Hepatocyte (in vitro differentiated cells): Measurements from ENCODE around the gene SIGLEC11. TPM values are rescaled to one million over a fixed set of nuclear protein-coding genes. Genes with fewer than 3 reads are reported as not detected.

ENCODE experiments used
- DNase-seq: peaks from one replicate; pipeline ENCODE4 v3.0.0-alpha.2; 2016; ENCODE audit warnings: low spot score
- H2AFZ ChIP-seq: fragments of 200-600 bp; sonication (generic); 2 replicates; pipeline ENCODE4 v1.6.0; 2016; ENCODE audit warnings: antibody characterized with exemption, mild to moderate bottlenecking
- H3K27ac ChIP-seq: fragments of 200-600 bp; sonication (generic); 2 replicates; pipeline ENCODE4 v1.5.1; 2016; ENCODE audit warnings: mild to moderate bottlenecking
- H3K27me3 ChIP-seq: fragments of 200-600 bp; sonication (generic); 2 replicates; pipeline ENCODE4 v1.6.1; 2016
- H3K36me3 ChIP-seq: fragments of 200-600 bp; sonication (generic); replicated peaks from 2 replicates; pipeline ENCODE4 v1.5.1; 2016; ENCODE audit warnings: low read depth; ENCODE audit not compliant: insufficient read depth
- H3K4me1 ChIP-seq: fragments of 200-600 bp; sonication (generic); 2 replicates; pipeline ENCODE4 v1.5.1; 2016; ENCODE audit warnings: mild to moderate bottlenecking, moderate library complexity; ENCODE audit not compliant: insufficient read depth
- H3K4me2 ChIP-seq: fragments of 200-600 bp; sonication (generic); 2 replicates; pipeline ENCODE4 v1.6.0; 2016
- H3K4me3 ChIP-seq: fragments of 200-600 bp; sonication (generic); 2 replicates; pipeline ENCODE4 v1.5.1; 2016; ENCODE audit warnings: mild to moderate bottlenecking
- H3K79me2 ChIP-seq: fragments of 200-600 bp; sonication (generic); 2 replicates; pipeline ENCODE4 v1.6.0; 2017; ENCODE audit warnings: mild to moderate bottlenecking
- H3K9me2 ChIP-seq: fragments of 200-600 bp; sonication (generic); replicated peaks from 2 replicates; pipeline ENCODE4 v1.6.0; 2017; ENCODE audit warnings: mild to moderate bottlenecking; ENCODE audit not compliant: insufficient read depth
- H3K9me3 ChIP-seq: fragments of 200-600 bp; sonication (generic); 2 replicates; pipeline ENCODE4 v1.5.1; 2016; ENCODE audit warnings: low read depth, mild to moderate bottlenecking
- H4K20me1 ChIP-seq: fragments of 200-600 bp; sonication (generic); 2 replicates; pipeline ENCODE4 v1.6.0; 2016; ENCODE audit warnings: mild to moderate bottlenecking; ENCODE audit not compliant: insufficient read depth, poor library complexity, severe bottlenecking
- EZH2 ChIP-seq: fragments of 200-600 bp; sonication (generic); IDR thresholded peaks from 2 replicates; pipeline ENCODE4 v1.6.1; 2016; ENCODE audit warnings: antibody characterized with exemption, mild to moderate bottlenecking, borderline replicate concordance
- EZH2phosphoT487 ChIP-seq: fragments of 200-600 bp; sonication (generic); IDR thresholded peaks from one replicate; pipeline ENCODE4 v1.6.1; 2018; ENCODE audit warnings: antibody characterized with exemption, mild to moderate bottlenecking, low read depth, moderate library complexity; ENCODE audit not compliant: unreplicated experiment, severe bottlenecking
- WGBS: methylation state at CpG from one replicate; pipeline ENCODE4 v1.1.6; 2016; ENCODE audit warnings: low lambda C conversion rate; ENCODE audit errors: missing lambda C conversion rate; 5-methylcytosine and 5-hydroxymethylcytosine counted together
- polyA plus RNA-seq: library from polyadenylated mRNA; unstranded; fragments of >200 nt; fragmentation: Nextera tagmentation; extraction: Ambion mirVana; gene quantifications from 2 replicates; pipeline ENCODE4 v1.2.1, GENCODE V29; 2016
- total RNA-seq: library from RNA; depleted of rRNA; stranded (reverse); fragments of >200 nt; gene quantifications from 2 replicates; pipeline ENCODE4 v1.2.3, GENCODE V29; 2014
- TF ChIP-seq, protein P1 (sequence below): fragments of 200-600 bp; sonication (generic); IDR thresholded peaks from 2 replicates; pipeline ENCODE4 v1.5.1; 2016; ENCODE audit warnings: antibody characterized with exemption, mild to moderate bottlenecking; ENCODE audit not compliant: poor library complexity

Gene SIGLEC11
- total and polyA plus RNA-seq, 2 experiments from 2014 or later = 6.0 to 15.8 TPM

GRCh38 chr19:50001775-50002174 lies 40.8 kb upstream of the SIGLEC11 start:
- Histone ChIP-seq H3K4me1 (no peaks in the 10 kb centered on the region), H3K4me2 (no peak overlapping the region), H3K79me2 (no peaks in the 10 kb centered on the region), H3K4me3 (no peak overlapping the region), H3K36me3 (no peaks in the 10 kb centered on the region), H3K27ac (no peak overlapping the region), H3K9me2 (no peaks in the 10 kb centered on the region), H3K9me3 (no peaks in the 10 kb centered on the region), H4K20me1 (no peaks in the 10 kb centered on the region), H2AFZ (no peak overlapping the region), H3K27me3 (no peaks in the 10 kb centered on the region)
- WGBS = 97% methylated on average over 8 of the region's 8 CpGs
- DNase-seq = no peak
- TF ChIP-seq EZH2phosphoT487 = no peak
- TF ChIP-seq EZH2 = no peak
- TF ChIP-seq, protein P1, sequence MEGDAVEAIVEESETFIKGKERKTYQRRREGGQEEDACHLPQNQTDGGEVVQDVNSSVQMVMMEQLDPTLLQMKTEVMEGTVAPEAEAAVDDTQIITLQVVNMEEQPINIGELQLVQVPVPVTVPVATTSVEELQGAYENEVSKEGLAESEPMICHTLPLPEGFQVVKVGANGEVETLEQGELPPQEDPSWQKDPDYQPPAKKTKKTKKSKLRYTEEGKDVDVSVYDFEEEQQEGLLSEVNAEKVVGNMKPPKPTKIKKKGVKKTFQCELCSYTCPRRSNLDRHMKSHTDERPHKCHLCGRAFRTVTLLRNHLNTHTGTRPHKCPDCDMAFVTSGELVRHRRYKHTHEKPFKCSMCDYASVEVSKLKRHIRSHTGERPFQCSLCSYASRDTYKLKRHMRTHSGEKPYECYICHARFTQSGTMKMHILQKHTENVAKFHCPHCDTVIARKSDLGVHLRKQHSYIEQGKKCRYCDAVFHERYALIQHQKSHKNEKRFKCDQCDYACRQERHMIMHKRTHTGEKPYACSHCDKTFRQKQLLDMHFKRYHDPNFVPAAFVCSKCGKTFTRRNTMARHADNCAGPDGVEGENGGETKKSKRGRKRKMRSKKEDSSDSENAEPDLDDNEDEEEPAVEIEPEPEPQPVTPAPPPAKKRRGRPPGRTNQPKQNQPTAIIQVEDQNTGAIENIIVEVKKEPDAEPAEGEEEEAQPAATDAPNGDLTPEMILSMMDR = no peak

DNA sequence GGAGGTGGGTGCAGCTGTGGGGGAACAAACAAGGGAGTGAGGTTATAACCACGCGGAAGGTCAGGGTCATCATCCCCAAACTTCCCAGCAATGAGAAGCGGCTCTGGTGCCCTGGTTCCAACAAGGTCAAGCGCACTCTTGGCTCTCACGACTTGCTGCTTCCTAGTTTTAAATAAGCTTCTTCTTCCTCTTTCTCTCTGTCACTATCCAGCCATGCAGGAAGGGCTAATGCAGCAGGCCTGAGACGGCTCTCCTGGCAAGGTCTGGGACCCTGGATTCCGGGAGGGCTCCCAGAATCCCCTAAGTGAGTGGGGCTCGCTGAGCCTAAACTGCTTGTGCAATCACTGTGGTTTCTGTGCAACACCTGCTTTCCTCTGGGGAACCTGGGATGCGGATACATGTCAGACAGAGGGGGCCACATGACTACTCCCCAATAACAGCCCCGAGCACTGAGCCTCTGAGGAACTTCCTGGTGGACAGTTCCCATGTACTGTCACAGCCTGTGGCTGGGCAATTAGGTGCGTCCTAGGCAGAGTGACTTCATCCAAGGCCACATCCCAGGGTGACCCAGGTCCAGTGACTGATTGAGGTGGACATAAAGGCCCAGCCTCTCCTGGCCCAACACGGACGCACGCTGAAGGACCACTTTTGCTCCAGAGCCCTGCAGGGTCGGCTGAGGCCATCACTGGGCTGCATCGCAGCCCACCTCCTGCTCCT lies 40.0 kb upstream of the SIGLEC11 start:
- Histone ChIP-seq H3K9me3 (no peaks in the 10 kb centered on the region), H2AFZ (no peak overlapping the region), H3K27me3 (no peaks in the 10 kb centered on the region), H4K20me1 (no peaks in the 10 kb centered on the region), H3K4me2 (no peak overlapping the region), H3K4me1 (no peaks in the 10 kb centered on the region), H3K27ac (no peak overlapping the region), H3K4me3 (no peak overlapping the region), H3K79me2 (no peaks in the 10 kb centered on the region), H3K9me2 (no peaks in the 10 kb centered on the region), H3K36me3 (no peaks in the 10 kb centered on the region)
- DNase-seq = no peak
- TF ChIP-seq EZH2 (no peak), EZH2phosphoT487 (no peak)
- TF ChIP-seq, protein P1 = no peak
- 95% methylated on average over 16 of the region's 16 CpGs for WGBS

- no peak for TF ChIP-seq EZH2
- TF ChIP-seq, protein P1 = no peak
- TF ChIP-seq EZH2phosphoT487 = no peak
- H2AFZ ChIP-seq = no peak overlapping the region
- 95% methylated on average over 20 of the region's 20 CpGs for WGBS
- H4K20me1 ChIP-seq = no peaks in the 10 kb centered on the region
- H3K4me2 ChIP-seq = no peak overlapping the region
- H3K27me3 ChIP-seq = no peaks in the 10 kb centered on the region
- no peak overlapping the region for H3K27ac ChIP-seq
- H3K9me3 ChIP-seq = no peaks in the 10 kb centered on the region
- no peaks in the 10 kb centered on the region for H3K4me1 ChIP-seq
- DNase-seq = no peak
- H3K4me3 ChIP-seq = no peak overlapping the region
- no peaks in the 10 kb centered on the region for H3K36me3 ChIP-seq
- H3K79me2 ChIP-seq = no peaks in the 10 kb centered on the region
- no peaks in the 10 kb centered on the region for H3K9me2 ChIP-seq
Measured at GRCh38 chr19:50000038-50000840, 39.3 kb upstream of the SIGLEC11 start.
